HEK293 (cell line): ENCODE results near the gene RASA3.

Experiments
- CTCF ChIP-seq: fragments of 450-650 bp; formaldehyde crosslinking; IDR thresholded peaks from 2 replicates; pipeline ENCODE4 v1.5.1; 2016; ENCODE audit warnings: missing biosample characterization, missing genetic modification characterization
- RBAK ChIP-seq: fragments of 450-650 bp; formaldehyde crosslinking; IDR thresholded peaks from 2 replicates; pipeline ENCODE4 v1.5.1; 2016; ENCODE audit warnings: missing biosample characterization, missing genetic modification characterization
- ZNF518A ChIP-seq: fragments of 450-650 bp; formaldehyde crosslinking; conservative IDR thresholded peaks from 2 replicates; pipeline ENCODE4 v1.5.1; 2016; ENCODE audit warnings: low read depth, missing biosample characterization, missing genetic modification characterization

- TF ChIP-seq RBAK (no peak), CTCF (tag by site-specific recombination) (no peak), ZNF518A (no peak)
Observed at GRCh38 chr13:113981194-113981605, 151.2 kb downstream of the RASA3 start.
